Activated CD8-positive, alpha-beta memory T cell treated with anti-CD3 and anti-CD28 coated beads, Interleukin-2, amount 50 U/mL, for 4 hours (primary cell): ENCODE results near the gene MRTFB.
A peak's percentile ranks its signal among the peaks of the same experiment; 100 is the strongest.

ENCODE experiments used
- DNase-seq: peaks from one replicate; pipeline ENCODE4 v3.0.0-alpha.2; 2020

Gene MRTFB

DNA sequence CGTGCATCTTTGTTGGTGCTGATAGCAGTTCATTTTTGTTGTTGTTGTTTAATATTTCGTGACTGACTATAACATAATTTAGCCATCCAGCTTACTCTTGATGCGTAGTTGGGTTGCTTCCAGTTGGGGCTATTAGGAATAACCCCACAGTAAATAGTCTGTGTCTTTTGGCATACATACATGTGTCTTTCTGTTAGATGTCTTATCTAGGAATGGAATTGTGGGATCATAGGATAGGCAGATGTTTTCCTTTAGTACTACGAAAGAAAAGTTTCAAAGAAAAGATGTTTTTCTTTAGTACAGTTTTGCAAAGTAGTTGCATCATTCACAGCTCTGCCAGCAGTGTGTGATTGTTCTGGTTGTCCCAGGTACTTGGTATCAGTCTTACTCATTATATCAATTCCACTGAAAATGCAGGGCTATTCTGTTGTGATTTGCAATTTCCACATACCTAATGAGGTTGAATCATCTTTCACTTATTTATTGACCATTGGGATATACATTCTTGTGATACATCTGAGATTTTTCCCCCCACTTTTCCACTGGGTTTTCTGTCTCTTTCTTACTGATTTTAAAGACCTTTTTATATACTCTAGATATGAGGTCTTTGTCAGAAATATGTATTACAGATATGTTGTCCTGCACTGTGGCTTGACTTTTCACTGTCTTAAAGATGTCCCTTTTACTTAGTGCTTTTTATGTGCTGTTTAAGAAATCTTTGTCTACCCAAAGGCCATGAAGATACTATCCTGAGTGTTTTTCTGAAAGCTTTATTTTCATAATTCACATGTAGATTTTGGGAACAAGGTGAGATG lies 173.3 kb downstream of the MRTFB start:
- DNase-seq: no peak

DNA sequence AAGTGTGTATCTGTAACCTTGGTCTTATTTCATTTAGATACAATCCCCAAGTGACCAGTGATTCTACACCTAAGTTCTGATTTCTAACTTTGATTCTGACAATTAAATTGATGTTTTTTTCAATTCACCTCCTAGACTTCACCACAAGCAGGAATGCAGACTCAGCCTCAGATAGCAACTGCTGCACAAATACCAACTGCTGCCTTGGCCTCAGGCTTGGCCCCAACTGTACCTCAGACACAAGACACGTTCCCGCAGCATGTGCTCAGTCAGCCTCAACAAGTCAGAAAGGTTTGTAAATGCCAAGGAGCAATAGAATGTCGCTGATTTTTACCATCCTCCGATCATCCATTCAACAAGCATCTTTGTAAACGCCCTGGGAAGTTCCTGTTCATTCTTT lies 177.7 kb downstream of the MRTFB start:
- no peak for DNase-seq

DNA sequence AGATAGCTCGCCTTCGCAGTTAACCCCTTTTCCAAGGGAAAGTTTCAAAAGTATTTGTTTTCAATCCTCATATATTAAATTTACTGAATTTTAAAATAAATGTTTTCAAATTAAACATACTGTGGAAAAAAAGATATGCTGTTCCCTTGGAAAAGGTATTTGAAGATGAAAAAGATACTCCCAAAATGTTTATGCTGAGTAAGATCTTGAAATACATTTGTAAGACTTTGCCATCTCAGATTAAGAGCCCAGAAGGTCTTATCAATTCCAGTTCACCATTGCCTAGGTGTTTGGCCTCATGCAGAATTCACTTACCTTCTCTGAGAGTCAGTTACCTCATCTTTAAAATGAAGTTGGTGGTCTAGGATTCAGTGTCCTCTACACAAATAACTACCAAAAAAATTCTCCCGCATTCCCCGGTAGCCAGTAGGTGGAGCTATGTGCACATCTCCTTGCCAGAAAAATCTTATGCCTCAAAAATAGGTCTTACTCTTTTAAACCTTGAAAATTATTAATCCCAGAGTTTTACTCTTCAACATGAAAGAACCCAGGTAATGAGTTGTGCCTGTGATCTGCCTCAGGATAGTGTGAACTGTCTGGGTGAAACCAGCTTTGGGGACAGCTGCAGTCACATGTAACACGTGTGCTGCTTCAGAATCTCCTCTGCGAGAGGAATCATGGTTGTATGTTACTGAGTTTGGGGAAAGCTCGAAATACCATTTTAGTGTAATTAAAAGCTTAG lies 178.3 kb downstream of the MRTFB start:
- peak; percentile 53 for DNase-seq

DNA sequence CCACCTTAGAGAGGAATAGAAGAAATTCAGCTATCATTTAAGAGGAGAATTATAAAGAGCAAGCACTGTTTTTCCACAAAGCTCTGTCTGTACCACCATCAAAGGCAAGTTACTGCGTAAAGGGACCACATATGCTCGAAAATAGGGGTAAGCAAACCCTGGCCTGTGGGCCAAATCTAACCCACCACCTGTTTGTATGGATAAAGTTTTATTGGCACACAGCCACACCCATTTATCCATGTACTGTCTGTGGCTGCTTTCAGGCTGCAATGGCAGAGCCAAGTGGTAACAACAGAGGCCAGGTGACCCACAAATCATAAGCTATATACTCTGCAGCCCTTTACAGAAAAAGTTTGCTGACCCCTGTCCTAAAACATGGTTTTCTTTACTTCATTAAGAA lies 180.3 kb downstream of the MRTFB start:
- no peak for DNase-seq

DNA sequence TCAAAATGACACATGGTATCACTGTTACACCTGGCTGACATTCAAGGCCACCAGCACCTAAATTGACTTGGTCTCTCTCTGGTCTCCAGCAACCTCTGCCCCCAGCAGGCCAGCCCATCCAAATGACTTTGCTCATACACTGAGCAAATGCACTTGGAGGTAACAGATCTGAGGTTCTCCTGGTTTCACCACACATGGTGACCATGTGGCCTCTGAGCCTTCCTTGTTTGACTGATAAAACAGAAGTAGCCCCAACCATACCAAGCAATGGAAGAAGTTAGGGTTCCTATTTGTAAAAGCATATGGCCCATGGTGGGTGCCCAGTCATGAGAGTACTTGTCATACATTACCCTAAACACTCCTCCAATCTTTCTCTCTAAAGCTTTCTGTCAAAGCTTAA lies 181.7 kb downstream of the MRTFB start:
- no peak for DNase-seq

DNA sequence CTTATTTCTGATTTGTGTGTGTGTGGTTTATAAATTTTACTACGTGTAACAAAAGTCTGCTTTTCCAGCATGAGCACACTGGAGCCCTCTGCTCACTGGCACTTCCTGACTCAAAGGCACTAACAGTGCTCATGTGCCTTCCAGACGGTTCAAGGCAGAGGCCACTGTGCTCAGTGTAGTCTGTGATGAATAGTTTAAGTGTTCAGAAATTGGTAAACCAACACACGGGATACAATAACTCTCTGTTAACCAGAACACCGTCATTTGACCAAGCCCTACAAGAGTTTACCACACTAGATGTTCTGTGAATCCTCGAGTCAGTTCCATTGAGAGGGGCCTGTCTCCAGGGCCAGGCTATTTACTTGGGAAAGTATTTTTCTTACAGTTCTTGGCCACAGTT lies 191.9 kb downstream of the MRTFB start:
- no peak for DNase-seq

DNA sequence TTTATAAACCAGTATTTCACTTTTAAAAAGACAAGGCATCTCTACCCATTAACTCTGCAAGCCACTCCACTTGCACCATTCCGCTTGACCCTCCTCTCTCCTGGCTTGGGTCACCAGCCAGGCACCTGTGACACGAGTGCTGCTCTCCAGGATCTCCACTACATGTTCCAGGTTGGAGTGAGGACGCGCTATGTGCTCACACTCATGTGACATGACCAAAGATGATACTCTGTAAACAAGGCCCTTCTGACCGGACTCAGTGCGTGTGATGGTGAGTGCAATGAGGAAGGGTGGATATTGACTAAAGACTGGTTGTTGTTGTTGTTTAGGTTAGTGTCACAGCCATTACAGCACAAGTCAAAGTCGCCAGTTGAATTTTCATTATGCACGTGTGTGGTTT lies 192.7 kb downstream of the MRTFB start:
- no peak for DNase-seq

DNA sequence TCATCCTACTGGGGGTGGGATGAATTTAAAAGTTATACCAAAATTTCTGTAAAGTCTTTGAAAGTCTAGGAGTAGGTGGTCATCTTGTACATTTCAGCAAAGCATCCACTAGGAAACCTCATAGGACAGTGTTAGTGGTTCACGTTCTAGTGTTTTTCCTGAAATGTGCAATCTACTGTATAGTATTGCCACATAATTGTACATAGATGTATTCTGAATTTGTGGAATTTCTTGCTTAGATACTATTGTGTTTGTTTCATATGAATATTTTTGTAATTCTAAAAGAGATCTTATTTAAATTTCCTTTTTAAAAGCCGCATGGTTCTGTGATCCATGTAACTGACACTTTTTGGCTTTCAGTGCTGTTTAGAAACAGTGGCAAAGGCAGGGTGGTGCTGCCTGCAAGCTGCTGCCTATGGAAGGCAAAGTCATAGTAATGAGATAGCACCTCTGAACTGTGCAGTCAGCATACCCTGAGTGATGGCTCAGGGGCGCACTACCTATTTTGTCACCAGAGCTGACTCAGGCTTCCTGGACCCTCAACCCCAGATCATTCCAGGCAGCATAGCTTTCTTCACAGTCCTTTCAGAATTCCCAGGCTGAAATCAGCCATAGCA lies 193.3 kb downstream of the MRTFB start:
- no peak for DNase-seq

DNA sequence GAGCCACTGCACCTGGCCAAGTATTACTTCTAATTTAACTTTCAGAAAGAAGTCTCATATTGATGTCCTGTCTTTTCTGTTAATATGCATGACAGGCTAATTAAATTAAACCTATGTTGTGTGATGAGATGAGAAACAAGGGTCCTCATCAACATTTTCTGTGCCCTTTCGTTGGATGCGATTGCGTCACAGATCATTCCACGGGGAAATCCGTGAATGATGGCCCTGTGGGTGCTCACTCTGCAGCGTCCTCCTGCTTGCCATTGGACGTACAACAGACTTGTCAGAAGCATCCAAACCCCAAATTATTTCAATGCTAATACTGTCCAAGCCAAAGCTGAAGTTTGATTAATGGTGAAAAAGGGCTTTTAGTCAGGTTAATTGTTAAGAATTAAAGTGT lies 197.0 kb downstream of the MRTFB start:
- no peak for DNase-seq

DNA sequence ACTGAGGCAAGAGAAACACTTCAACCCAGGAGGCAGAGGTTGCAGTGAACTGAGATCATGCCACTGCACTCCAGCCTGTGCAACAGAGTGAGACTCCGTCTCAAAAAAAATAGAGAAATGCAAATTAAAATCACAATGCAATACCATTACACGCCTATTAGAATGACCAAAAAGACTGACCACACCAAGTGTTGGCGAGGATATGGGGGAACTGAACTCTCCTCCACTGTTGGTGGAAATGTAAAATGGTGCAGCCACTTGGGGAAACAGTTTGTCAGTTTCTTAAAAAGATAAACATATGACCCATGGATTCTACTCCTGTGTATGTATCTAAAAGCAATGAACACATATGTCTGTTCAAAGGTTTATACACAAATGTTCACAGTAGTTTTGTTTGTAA lies 204.8 kb downstream of the MRTFB start:
- DNase-seq: no peak

DNA sequence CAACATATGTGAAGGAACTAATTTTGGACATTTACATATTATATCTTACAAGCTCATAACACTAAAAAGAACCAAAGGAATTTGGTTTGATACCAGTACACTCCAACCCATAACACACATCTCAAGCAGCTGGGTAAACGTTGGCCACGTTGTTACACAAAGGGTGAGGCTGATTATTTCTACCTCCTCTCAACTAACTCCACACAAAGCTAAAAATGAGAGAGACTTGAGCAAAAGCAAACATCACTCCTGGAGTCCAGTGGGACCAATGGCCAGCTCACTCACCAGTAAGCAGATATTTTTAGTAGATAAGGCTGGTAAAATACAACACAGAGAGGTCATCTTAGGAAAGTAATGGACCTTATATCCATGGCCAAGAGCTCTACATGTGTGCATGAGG lies 207.6 kb downstream of the MRTFB start:
- no peak for DNase-seq

DNA sequence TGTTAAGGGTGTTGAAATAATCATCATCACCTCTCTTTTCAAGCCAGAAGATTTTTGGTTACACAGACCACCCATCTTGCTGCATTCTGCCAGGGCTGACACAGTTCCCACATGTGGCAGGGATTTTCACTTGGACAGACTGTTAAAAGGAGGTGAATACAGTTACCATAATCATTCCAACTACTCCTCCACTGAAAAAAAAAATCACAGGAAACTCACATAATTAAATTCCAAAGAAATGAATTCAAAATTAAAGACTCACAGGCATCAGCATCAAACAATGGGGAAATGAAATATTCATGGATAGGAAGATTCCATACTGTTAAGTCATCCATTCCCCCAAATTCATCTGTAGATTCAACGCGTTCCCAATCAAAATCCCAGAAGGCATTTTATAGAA lies 209.4 kb downstream of the MRTFB start:
- DNase-seq: no peak

DNA sequence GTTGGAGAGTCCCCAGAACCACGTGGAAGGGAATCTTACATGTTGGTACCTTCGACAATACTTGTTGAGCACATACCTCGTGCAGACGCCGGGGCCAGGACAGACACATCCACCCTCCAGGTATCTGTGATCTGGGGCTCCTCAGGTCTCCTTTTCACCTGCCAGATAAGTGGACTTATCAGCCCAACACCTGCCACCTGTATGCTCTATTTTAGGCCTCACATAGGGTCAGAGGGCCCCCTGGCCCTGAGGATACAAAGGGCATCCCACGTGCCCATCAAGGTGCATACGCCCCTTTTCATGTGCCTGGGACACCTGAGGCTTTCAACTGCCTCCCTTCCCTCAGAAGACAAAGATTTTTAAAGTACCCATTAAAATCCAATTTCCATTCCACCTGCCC lies 212.7 kb downstream of the MRTFB start:
- DNase-seq: no peak

DNA sequence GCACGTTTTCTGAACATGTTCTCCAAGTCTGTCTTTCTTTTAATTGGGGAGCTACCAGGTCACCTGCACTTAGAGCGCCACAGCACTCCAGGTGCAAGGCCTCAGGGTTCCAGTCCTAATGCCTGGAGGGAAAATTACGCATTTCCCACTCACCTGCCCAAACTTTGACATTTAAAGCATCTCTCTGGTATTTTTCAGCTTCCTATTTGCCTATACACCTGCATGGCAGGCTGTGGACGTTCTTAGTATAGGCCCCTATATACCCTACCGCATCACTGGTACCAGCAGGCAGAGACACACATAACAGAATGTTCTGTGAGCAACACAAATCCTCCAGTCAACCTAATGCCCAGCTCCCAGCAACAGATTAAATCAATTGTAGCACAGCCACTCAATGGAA lies 213.3 kb downstream of the MRTFB start:
- no peak for DNase-seq

DNA sequence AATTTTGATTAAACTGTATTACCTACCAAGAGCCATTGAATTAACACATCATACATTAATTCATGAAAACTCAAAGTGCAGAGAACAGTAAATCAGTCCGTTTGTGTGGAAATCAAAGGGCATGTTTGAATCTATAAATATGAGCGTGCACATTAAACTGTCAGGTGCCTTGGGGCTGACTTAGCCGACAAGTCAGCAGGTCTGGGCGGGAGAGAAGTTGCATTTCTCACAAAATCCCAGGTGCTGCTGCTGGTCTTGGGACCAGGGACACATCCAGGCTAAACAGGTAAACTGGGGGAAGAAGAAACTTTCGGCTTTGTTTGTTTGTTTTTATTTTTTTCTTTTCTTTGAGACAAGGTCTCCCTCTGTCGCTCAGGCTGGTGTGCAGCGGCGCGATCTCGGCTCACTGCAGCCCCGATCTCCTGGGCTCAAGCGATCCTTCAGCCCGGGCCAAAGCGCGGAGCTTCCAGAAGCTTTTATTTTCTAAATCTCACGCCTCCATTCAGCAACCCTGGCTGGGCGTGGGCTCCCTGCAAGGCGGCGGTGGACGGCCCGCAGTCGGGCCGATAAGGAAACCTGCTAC lies 213.9 kb downstream of the MRTFB start:
- DNase-seq: no peak

DNA sequence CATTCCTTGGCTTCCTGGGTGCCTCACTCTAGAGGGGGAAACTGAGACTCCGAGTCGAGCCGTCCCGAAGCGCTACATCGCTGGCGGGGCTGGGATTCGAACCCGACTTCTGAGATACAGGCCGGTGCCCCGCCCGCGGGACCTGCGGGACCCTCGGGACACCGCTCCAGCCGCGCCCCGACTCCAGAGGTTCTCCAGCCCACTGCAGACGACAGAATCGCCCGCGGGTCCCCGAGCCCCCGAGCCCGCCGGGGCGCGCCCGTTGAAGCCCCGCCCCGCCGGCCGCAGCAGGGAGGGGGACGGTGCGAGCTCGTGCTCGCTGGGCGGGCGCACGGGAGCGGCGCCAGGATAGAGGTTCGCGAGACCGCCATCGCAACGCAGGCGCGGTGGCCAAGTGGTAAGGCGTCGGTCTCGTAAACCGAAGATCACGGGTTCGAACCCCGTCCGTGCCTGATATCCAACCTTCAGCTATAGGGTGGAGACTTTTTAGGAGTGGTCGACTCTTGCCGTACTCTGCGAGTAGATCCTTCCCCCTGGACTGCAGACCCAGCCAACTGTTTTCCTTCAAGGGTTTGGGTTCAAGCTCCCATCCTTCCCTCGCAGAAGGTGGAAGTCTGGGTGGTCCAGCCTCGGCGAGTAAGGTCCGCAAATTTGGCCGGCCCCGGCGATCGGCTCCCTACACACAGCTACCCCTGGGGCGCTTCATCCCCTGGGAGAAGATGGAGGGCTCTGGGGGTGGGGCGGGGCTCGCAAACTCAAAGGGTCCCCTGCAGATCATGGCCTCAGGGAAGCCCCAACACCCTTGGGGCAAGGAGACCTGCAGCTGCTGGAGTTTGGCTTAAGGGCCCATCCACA lies 214.6 kb downstream of the MRTFB start:
- DNase-seq: peak; percentile 97

DNA sequence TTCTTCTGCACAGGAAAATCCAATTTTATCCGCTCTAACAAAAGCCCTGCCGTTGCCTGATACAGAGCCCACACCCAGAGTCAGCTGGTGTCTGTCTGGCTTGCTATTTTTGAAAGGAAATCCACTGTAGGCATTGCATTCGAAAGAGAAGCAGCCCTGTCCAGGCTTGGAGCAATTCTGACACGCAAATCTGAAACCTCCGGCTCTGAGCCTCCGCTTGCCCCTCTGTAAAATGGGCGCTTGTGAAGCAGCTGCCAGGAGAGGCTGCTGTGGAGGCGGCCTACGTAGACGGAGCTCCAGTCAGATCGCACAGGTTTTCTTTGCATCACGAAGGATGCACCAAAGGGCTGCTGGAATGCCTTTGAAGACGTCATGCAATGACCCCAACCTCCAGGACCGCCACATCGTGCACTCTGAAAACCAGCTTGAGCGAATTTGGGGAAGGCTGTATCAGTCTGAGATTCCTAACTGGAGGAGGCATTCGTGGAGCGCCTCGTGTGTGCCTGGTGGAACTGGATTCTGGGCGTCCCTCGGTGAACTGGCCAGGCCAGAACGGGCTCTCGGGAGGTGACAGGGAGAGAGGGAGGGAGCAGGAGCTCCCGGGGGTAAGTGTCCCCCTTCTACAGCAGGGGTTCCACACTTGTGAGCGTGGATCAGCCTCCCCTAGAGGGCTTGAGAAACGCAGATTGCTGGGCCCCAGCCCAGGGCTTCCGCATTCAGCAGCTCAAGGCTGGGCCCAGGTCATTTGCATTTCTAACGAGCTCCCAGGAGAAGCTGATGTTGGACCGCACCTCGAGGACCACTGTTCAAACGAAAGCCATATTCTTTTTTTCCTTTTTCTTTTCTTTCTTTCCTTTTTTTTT lies 215.5 kb downstream of the MRTFB start:
- DNase-seq: no peak

DNA sequence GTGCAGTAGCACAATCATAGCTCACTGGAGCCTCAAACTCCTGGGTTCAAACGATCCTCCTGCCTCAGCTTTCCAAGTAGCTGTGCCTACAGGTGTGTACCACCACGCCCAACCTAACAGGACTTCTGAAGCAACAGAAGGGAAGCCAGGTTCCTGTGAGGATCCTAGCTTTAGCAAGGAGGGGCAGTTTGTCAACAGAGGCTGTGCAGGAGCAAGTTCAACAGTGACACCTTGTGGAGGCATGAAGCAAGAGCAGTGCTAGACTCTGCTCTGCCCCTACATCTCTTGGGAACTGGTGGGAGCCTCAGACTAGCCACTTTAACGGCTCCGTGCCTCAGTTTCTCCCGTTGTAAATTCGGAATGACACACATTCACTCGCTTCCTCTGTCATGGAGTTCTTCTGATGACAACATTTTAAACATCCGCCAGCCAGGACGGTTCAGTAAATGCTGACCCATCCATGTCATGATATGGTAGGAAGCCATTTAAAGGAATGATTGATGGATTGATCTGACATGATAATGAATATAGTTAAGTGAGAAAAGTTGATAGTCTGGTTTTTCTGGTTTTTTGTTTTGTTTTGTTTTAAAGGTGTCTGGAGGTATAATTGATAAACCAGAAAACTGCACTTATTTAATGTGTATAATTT lies 218.7 kb downstream of the MRTFB start:
- DNase-seq: no peak

DNA sequence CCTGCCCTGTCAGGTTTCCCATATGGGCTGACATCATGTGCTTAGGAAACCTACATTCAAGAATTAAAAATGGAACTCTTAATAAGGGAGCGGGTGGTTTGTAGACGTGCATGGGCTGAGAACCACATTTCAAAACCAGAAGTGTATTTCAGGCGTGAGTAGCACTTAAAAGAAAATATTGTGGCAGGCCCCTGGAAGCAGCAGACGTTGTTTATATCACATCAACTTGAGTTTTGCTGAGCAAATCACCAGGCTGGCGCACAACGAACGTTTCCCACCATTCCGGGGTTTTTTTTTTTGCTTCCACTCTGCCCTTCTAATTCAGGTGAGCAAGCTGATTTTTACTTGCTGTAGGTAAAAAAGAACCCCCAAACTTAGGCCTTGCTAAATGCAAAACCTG lies 220.2 kb downstream of the MRTFB start:
- no peak for DNase-seq

DNA sequence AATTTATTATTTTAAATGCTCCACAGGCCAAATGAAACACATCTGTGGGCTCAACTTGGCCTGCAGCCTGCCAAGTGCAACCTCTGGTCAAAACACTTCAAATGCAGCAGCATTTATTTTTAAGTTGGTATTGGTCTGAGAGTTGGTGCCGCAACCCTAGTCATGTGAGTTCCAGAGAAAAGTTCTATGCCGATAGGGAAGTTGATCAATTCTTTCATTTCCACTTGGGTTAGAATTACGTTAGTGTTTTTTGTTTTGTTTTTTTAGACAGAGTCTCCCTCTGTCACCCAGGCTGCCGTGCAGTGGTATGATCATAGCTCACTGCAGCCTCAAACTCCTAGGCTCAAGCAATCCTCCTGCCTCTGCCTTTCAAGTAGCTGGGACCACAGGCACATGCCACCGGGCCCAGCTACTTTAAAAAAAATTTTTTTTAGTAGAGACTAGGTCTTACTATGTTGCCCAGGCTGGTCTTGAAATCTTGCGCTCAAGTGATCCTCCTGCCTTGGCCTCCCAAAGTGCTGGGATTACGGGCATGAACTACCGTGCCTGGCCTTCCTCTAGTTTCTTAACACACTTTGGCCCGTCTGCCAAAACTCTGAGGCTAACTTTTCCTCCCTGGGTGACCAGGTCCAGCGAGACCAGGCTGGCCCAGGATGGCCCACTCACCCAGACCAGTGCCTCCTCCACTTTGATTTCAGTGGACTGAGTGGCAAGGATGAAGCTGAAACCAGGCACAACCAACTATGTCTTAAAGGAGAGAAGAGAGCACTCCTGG lies 221.1 kb downstream of the MRTFB start:
- DNase-seq: no peak
